ENCODE data around the gene DHRS7. TPM values are rescaled to one million over a fixed set of nuclear protein-coding genes. Genes with fewer than 3 reads are reported as not detected.

DHRS7 gene
- total RNA-seq, 1 experiment from 2014 or later, result 27.7 TPM

DNA sequence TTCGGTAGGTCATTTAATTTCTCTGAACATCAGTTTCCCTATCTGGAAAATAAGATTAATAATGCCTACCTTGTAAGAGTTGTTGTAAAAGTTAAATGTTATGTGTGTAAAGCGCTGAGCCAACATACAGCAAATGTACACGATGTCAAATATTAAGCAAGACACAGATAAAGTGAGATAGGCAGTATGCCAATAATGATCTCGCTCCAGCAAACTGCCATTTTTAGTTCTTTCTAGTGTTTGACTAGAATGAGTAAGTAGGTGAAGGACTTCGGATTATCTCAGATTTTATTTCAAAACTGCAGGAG, 840 bp downstream of the DHRS7 start:
- Histone ChIP-seq H3K27me3 (ENCODE audit: insufficient read depth, low read length) (no peaks in the 10 kb centered on the region), H2BK20ac (ENCODE audit: low read depth, low read length, poor library complexity, severe bottlenecking) (no peak overlapping the region), H4K5ac (ENCODE audit: insufficient read length, low read depth, low read length) (no peak overlapping the region), H3K14ac (ENCODE audit: insufficient read depth, low read length) (no peak overlapping the region), H3K18ac (ENCODE audit: insufficient read length, low read depth, low read length) (no peak overlapping the region), H4K20me1 (ENCODE audit: control insufficient read depth, insufficient read depth, insufficient read length) (no peaks in the 10 kb centered on the region), H3K27ac (ENCODE audit: insufficient read length, low read depth, low read length) (no peak overlapping the region), H4K8ac (replicated peaks; ENCODE audit: insufficient read length, low read depth, low read length) (no peak overlapping the region), H3T11ph (ENCODE audit: low read length) (no peak overlapping the region), H3K79me2 (ENCODE audit: insufficient read depth, low read length) (no peaks in the 10 kb centered on the region), H2AFZ (ENCODE audit: low read length) (no peak overlapping the region), H2BK5ac (ENCODE audit: insufficient read length, low read length) (no peak overlapping the region), H3K9ac (ENCODE audit: extremely low read depth, insufficient read length, low read length) (no peak overlapping the region), H2BK12ac (ENCODE audit: insufficient read length, low read depth, low read length) (no peak overlapping the region), H2BK15ac (ENCODE audit: low read depth, low read length) (no peak overlapping the region), H3K23ac (ENCODE audit: insufficient read length, low read depth, low read length) (no peak overlapping the region), H3K4me2 (ENCODE audit: insufficient read depth, insufficient read length, low read length) (peak overlapping the region; percentile 97), H2AK5ac (ENCODE audit: insufficient read length, low read length) (no peak overlapping the region), H3K4ac (ENCODE audit: low read depth, low read length) (no peak overlapping the region), H3K79me1 (ENCODE audit: insufficient read depth, low read depth, low read length, poor library complexity, severe bottlenecking) (no peaks in the 10 kb centered on the region), H3K4me1 (ENCODE audit: insufficient read depth, low read length) (peaks cover 6% of the 10 kb centered on the region; the same call in 1 of the 2 replicates), H3K23me2 (ENCODE audit: insufficient read length, low read depth, low read length, poor library complexity, severe bottlenecking) (peaks cover 7% of the 10 kb centered on the region), H4K91ac (ENCODE audit: insufficient read length, low read depth, low read length) (no peak overlapping the region), H2BK120ac (ENCODE audit: low read depth, low read length, poor library complexity, severe bottlenecking) (no peak overlapping the region), H3K56ac (ENCODE audit: insufficient read length, low read depth, low read length) (no peak overlapping the region), H3K9me3 (ENCODE audit: control insufficient read depth, low read depth, low read length) (no peaks in the 10 kb centered on the region)
- Mint-ChIP-seq H3K9me3 (no peaks in the 10 kb centered on the region), H3K27ac (no peak overlapping the region), H3K27me3 (ENCODE audit: low read depth) (peaks cover 8% of the 10 kb centered on the region), H3K4me3 (peak overlapping the region; percentile 87 to 97), H3K4me1 (peaks cover 26% of the 10 kb centered on the region in 2 experiments), H3K36me3 (ENCODE audit: insufficient read depth in 1 of 3, low read depth in 3 of 3) (no peaks in the 10 kb centered on the region)
- no peak for DNase-seq
- WGBS (ENCODE audit: extremely low coverage, insufficient read length, low lambda C conversion rate), result no CpG with 5 or more reads among the region's 5 CpGs
- TF ChIP-seq, protein P1, sequence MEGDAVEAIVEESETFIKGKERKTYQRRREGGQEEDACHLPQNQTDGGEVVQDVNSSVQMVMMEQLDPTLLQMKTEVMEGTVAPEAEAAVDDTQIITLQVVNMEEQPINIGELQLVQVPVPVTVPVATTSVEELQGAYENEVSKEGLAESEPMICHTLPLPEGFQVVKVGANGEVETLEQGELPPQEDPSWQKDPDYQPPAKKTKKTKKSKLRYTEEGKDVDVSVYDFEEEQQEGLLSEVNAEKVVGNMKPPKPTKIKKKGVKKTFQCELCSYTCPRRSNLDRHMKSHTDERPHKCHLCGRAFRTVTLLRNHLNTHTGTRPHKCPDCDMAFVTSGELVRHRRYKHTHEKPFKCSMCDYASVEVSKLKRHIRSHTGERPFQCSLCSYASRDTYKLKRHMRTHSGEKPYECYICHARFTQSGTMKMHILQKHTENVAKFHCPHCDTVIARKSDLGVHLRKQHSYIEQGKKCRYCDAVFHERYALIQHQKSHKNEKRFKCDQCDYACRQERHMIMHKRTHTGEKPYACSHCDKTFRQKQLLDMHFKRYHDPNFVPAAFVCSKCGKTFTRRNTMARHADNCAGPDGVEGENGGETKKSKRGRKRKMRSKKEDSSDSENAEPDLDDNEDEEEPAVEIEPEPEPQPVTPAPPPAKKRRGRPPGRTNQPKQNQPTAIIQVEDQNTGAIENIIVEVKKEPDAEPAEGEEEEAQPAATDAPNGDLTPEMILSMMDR (conservative IDR thresholded peaks at IDR 0.05), result no peak

All from H9 (cell line).